PFSK-1 (cell line): ENCODE data around the gene ALDH3A1.

Experiments
- FOXP2 ChIP-seq: optimal IDR thresholded peaks from 2 replicates; pipeline ENCODE3; 2011; ENCODE audit warnings: borderline replicate concordance, control low read depth, inconsistent platforms; ENCODE audit not compliant: insufficient read depth; ENCODE audit errors: extremely low read length, extremely low read depth
- POLR2AphosphoS5 ChIP-seq: IDR thresholded peaks from 2 replicates; pipeline ENCODE4 v1.6.1; 2012; ENCODE audit warnings: low read depth, mild to moderate bottlenecking, control low read depth, low read length, moderate library complexity
- SIN3A ChIP-seq: IDR thresholded peaks from 2 replicates; pipeline ENCODE4 v1.6.1; 2012; ENCODE audit warnings: mild to moderate bottlenecking, low read length, moderate library complexity, borderline replicate concordance; ENCODE audit not compliant: insufficient read depth
- TAF1 ChIP-seq: IDR thresholded peaks from 2 replicates; pipeline ENCODE4 v1.6.1; 2012; ENCODE audit warnings: low read length, control low read depth, borderline replicate concordance; ENCODE audit not compliant: insufficient read depth
- TF ChIP-seq, protein P1 (sequence below), 2 experiments: IDR thresholded peaks; 2 replicates each; pipeline versions ENCODE4 v1.6.1 to v1.8.0; 2011 to 2012; ENCODE audit warnings: low read depth in 2 of 2, low read length in 2 of 2, control low read depth in 1 of 2, inconsistent platforms in 1 of 2, mild to moderate bottlenecking in 1 of 2, moderate library complexity in 1 of 2; ENCODE audit not compliant: insufficient read depth in 1 of 2

The ALDH3A1 gene

DNA sequence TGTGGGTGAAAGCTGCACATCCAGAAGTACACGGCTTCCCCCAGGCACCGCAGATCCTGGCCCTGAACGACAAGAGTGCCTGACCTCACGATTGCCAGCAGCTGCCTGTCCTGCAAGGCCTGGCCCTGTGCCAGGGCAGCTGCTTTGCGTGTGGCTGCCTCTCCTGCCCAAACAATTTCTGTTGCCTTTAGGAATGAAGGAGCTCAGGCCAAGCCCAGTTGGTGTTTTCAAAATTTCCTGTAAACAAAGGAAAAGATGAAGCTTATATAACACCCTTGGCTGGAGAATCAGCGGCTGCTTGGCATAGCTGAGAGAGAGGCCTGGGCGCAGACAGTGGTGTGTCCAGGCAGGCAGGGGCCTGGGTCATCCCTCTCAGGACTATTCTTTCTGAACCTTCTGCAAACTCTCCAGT, 20.0 kb downstream of the ALDH3A1 start:
- TF ChIP-seq FOXP2 (peak; percentile 52), POLR2AphosphoS5 (no peak), TAF1 (no peak), SIN3A (no peak)
- TF ChIP-seq, protein P1, sequence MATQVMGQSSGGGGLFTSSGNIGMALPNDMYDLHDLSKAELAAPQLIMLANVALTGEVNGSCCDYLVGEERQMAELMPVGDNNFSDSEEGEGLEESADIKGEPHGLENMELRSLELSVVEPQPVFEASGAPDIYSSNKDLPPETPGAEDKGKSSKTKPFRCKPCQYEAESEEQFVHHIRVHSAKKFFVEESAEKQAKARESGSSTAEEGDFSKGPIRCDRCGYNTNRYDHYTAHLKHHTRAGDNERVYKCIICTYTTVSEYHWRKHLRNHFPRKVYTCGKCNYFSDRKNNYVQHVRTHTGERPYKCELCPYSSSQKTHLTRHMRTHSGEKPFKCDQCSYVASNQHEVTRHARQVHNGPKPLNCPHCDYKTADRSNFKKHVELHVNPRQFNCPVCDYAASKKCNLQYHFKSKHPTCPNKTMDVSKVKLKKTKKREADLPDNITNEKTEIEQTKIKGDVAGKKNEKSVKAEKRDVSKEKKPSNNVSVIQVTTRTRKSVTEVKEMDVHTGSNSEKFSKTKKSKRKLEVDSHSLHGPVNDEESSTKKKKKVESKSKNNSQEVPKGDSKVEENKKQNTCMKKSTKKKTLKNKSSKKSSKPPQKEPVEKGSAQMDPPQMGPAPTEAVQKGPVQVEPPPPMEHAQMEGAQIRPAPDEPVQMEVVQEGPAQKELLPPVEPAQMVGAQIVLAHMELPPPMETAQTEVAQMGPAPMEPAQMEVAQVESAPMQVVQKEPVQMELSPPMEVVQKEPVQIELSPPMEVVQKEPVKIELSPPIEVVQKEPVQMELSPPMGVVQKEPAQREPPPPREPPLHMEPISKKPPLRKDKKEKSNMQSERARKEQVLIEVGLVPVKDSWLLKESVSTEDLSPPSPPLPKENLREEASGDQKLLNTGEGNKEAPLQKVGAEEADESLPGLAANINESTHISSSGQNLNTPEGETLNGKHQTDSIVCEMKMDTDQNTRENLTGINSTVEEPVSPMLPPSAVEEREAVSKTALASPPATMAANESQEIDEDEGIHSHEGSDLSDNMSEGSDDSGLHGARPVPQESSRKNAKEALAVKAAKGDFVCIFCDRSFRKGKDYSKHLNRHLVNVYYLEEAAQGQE (IDR thresholded peaks at IDR 0.05; ENCODE audit: insufficient read depth in 1 of 2, low read depth in 2 of 2, low read length in 2 of 2): no peak

- TF ChIP-seq, protein P1 (IDR thresholded peaks at IDR 0.05; ENCODE audit: insufficient read depth in 1 of 2, low read depth in 2 of 2, low read length in 2 of 2): no peak
- TF ChIP-seq FOXP2: no peak
- no peak for TF ChIP-seq TAF1
- no peak for TF ChIP-seq SIN3A
- no peak for TF ChIP-seq POLR2AphosphoS5
Observed at GRCh38 chr17:19727501-19728078, 20.5 kb downstream of the ALDH3A1 start.

DNA sequence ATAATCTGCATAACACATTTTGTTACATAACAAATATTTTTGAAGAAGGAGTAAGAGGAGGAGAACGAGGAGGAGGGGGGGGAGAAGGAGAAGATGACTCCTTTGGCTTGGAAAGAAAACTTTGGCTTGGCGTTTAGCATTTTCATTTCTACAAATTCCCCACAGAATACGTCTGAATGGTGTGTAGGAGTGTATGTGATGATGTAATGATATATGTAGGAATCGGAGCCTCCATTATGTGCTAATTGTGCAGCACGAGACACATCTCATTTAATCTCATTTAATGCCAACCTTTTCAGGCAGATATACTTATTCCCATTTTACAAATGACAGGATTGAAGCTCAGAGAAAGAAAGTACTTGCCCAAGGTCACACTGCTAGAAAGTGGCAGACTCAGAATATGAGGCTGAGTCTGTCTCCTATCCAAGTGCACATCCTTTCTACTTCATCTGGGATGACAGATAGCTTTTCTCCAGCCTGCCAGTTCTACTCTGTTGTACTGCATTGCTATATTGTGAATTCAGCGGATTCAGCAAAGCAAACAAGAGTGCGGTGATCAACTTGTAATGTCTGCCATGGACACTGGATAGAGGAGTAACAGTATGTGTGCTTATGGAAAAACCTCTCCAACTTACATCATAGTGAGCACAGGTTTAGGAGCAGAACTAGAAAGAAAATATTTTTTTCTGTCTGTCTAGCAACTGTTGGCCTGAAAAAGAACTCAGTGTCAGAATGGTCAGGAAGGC, 21.3 kb downstream of the ALDH3A1 start:
- TF ChIP-seq POLR2AphosphoS5 (no peak), TAF1 (no peak), FOXP2 (no peak), SIN3A (no peak)
- TF ChIP-seq, protein P1 (IDR thresholded peaks at IDR 0.05; ENCODE audit: insufficient read depth in 1 of 2, low read depth in 2 of 2, low read length in 2 of 2): no peak

GRCh38 chr17:19725486-19725885, 22.6 kb downstream of the ALDH3A1 start:
- TF ChIP-seq FOXP2: no peak
- no peak for TF ChIP-seq POLR2AphosphoS5
- TF ChIP-seq SIN3A: no peak
- no peak for TF ChIP-seq TAF1
- TF ChIP-seq, protein P1 (IDR thresholded peaks at IDR 0.05; ENCODE audit: insufficient read depth in 1 of 2, low read depth in 2 of 2, low read length in 2 of 2): no peak
